ENCODE measurements around the gene PDX1. TPM values are rescaled to one million over a fixed set of nuclear protein-coding genes. Genes with fewer than 3 reads are reported as not detected.

PDX1 gene
- total and polyA plus RNA-seq, 9 of the 15 experiments (the other 6 are each of a cell fraction or from before 2014, with no cell fraction given), result not detected

GRCh38 chr13:27959976-27960361 is 40.2 kb downstream of the PDX1 start:
- intact Hi-C loops (cut with micrococcal nuclease), result no loop called here
- Histone ChIP-seq H3K27me3 (ENCODE audit: control insufficient read depth in 2 of 2, insufficient read depth in 2 of 2, low read length in 2 of 2) (peaks cover 2 to 26% of the 10 kb centered on the region in 2 experiments; a peak in 3 of 5 replicates), H3K4me1 (replicated peaks in 1 of 2; ENCODE audit: control insufficient read depth in 2 of 2, insufficient read depth in 2 of 2, low read length in 2 of 2) (peaks cover 0 to 13% of the 10 kb centered on the region in 2 experiments; a peak in 2 of 5 replicates), H3K27ac (ENCODE audit: extremely low read depth, low read depth, low read length) (no peak overlapping the region), H3K4me3 (no peak overlapping the region), H3K79me2 (ENCODE audit: control insufficient read depth, insufficient read depth, low read length) (no peaks in the 10 kb centered on the region), H3K9me3 (replicated peaks; ENCODE audit: control insufficient read depth, insufficient read depth, low read depth, low read length) (no peaks in the 10 kb centered on the region), H3K36me3 (ENCODE audit: control insufficient read depth, insufficient read depth, low read length) (no peaks in the 10 kb centered on the region), H4K20me1 (replicated peaks; ENCODE audit: control insufficient read depth, insufficient read depth, low read length) (no peaks in the 10 kb centered on the region; the same call in 1 of the 2 replicates), H3K9me1 (ENCODE audit: control insufficient read depth, insufficient read depth, low read length) (no peaks in the 10 kb centered on the region), H2AFZ (ENCODE audit: low read depth, low read length) (no peak overlapping the region), H3K4me2 (ENCODE audit: insufficient read depth, low read length) (no peak overlapping the region), H3K9ac (ENCODE audit: insufficient read depth in 1 of 2, low read depth in 2 of 2, low read length in 2 of 2) (no peak overlapping the region)
- BruUV-seq (replicated peaks), result no TSS peak
- DNase-seq (ENCODE audit: extremely low read depth in 1 of 4, low spot score in 3 of 4) (no peak), FAIRE-seq (no peak), ATAC-seq (no peak)
- in situ Hi-C loops (cut with MboI), result loop anchor here (25.0 kb wide), 1 partner anchor 448 kb away; no protein-coding TSS in a partner anchor
- 0% methylated on average over 12 of the region's 14 CpGs for WGBS (ENCODE audit: insufficient coverage, low coverage, missing lambda C conversion rate)
- ChIA-PET CTCF (ENCODE audit: low intra/inter-chr PET ratio) (no interaction called here), POLR2A (no interaction called here)
- no peak for TF ChIP-seq ZSCAN32 (CRISPR knock-in tag; IDR thresholded peaks at IDR 0.05)
- TF ChIP-seq ZNF551 (CRISPR knock-in tag; IDR thresholded peaks at IDR 0.05), result no peak
- no peak for TF ChIP-seq ZNF644 (tag; IDR thresholded peaks at IDR 0.05; ENCODE audit: low read depth)
- TF ChIP-seq ZNF584 (CRISPR knock-in tag; IDR thresholded peaks at IDR 0.05; ENCODE audit: low read depth), result no peak
- no peak for TF ChIP-seq ZBTB33 (CRISPR knock-in tag; IDR thresholded peaks at IDR 0.05)
- no peak for TF ChIP-seq ZNF707 (CRISPR knock-in tag; conservative IDR thresholded peaks at IDR 0.05)
- no peak for TF ChIP-seq CBX8 (IDR thresholded peaks at IDR 0.05; ENCODE audit: borderline replicate concordance, extremely low read depth, low read depth, low read length, poor library complexity, severe bottlenecking)
- no peak for TF ChIP-seq HNRNPK (IDR thresholded peaks at IDR 0.05; ENCODE audit: low read depth, low read length, poor library complexity, severe bottlenecking)
- TF ChIP-seq ZNF778 (CRISPR knock-in tag; IDR thresholded peaks at IDR 0.05), result no peak
- TF ChIP-seq THRB (CRISPR knock-in tag; conservative IDR thresholded peaks at IDR 0.05), result no peak
- no peak for TF ChIP-seq ZNF184 (CRISPR knock-in tag; IDR thresholded peaks at IDR 0.05)
- TF ChIP-seq NR4A1 (CRISPR knock-in tag; IDR thresholded peaks at IDR 0.05), result no peak
- no peak for TF ChIP-seq NR4A1 (tag; IDR thresholded peaks at IDR 0.05)
- no peak for TF ChIP-seq MEIS2 (IDR thresholded peaks at IDR 0.05; ENCODE audit: partially characterized antibody)
- no peak for TF ChIP-seq CCNT2 (IDR thresholded peaks at IDR 0.05; ENCODE audit: borderline replicate concordance, extremely low read depth, insufficient read length, low read depth, low read length)
- no peak for TF ChIP-seq ARID1B (IDR thresholded peaks at IDR 0.05)

Data from K562 (cell line).